Measurements from ENCODE around the gene ZFYVE21. TPM values are rescaled to one million over a fixed set of nuclear protein-coding genes. Genes with fewer than 3 reads are reported as not detected.

Gene ZFYVE21
- total RNA-seq, 1 donor, result 2.0 TPM

- H3K4me1 ChIP-seq (ENCODE audit: insufficient read depth, low read length), result no peaks in the 10 kb centered on the region
- H3K9me3 ChIP-seq (ENCODE audit: low read depth, low read length), result no peaks in the 10 kb centered on the region
- H3K27me3 ChIP-seq (ENCODE audit: insufficient read depth, low read length), result no peaks in the 10 kb centered on the region
- no peak overlapping the region for H3K4me3 ChIP-seq (ENCODE audit: low read length)
These were observed 24.3 kb downstream of the ZFYVE21 start for GRCh38 chr14:103739793-103740501.

DNA sequence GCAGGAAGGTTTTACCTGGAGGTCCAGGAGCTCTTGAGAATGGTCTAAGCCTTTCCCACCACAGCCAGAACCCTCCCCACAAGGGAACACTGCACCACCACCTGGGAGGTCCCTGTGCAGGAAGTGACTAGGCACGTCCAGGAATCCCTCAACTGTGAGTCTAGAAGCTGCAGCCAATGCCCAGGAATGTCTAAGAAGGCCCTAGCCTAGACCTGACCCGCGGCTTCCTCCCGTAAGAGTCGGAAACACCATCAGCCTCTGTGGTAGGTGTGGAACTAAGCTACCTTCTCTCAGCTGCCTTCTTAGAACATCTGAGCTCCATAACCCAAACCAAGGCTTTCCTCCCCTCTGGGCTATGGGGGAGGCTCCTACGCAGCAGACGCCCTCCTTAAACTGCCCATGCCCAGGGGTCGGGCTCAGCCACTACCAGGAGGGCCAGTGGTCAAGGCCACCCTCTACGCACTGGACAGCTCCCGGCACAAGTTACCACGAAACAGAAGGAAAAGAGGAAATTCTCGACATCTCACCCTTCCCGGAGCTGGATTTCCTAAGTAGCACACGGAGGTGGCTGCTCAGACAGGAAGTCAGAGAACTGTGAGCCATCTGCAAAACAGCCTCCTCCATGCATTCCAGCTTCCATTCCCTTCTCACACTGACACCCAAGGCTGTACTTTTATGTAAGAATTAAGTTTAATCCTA lies 25.5 kb downstream of the ZFYVE21 start:
- H3K9me3 ChIP-seq (ENCODE audit: low read depth, low read length), result no peaks in the 10 kb centered on the region
- H3K4me1 ChIP-seq (ENCODE audit: insufficient read depth, low read length), result no peaks in the 10 kb centered on the region
- no peaks in the 10 kb centered on the region for H3K27me3 ChIP-seq (ENCODE audit: insufficient read depth, low read length)
- H3K4me3 ChIP-seq (ENCODE audit: low read length), result no peak overlapping the region

- H3K4me1 ChIP-seq (ENCODE audit: insufficient read depth, low read length), result no peaks in the 10 kb centered on the region
- no peak overlapping the region for H3K4me3 ChIP-seq (ENCODE audit: low read length)
- no peaks in the 10 kb centered on the region for H3K9me3 ChIP-seq (ENCODE audit: low read depth, low read length)
- H3K27me3 ChIP-seq (ENCODE audit: insufficient read depth, low read length), result no peaks in the 10 kb centered on the region
These were observed 26.3 kb downstream of the ZFYVE21 start for GRCh38 chr14:103741876-103742275.

GRCh38 chr14:103742499-103743255 lies 27.1 kb downstream of the ZFYVE21 start:
- no peaks in the 10 kb centered on the region for H3K4me1 ChIP-seq (ENCODE audit: insufficient read depth, low read length)
- no peaks in the 10 kb centered on the region for H3K9me3 ChIP-seq (ENCODE audit: low read depth, low read length)
- no peaks in the 10 kb centered on the region for H3K27me3 ChIP-seq (ENCODE audit: insufficient read depth, low read length)
- H3K4me3 ChIP-seq (ENCODE audit: low read length), result no peak overlapping the region

DNA sequence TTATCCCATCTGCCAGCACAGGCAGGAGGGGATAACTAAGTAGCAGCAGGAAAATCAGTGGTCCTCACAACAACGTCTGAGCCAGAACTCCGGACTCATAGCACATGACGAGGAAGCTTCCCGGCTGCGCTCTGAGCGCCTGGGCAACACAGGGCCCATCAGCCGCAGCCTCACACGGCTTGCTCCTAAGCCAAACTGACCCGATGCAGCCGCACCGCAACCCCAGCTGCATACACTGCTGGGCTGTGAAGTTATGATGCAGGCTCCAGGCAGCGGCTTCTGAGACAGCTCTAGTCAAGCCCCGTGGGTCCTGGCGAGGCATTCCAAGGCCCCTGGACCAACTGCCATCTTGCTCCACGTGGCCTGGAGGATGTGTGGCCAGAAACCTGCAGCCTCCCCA lies 28.1 kb downstream of the ZFYVE21 start:
- Histone ChIP-seq H3K27me3 (ENCODE audit: insufficient read depth, low read length) (no peaks in the 10 kb centered on the region), H3K9me3 (ENCODE audit: low read depth, low read length) (no peaks in the 10 kb centered on the region), H3K4me3 (ENCODE audit: low read length) (no peak overlapping the region), H3K4me1 (ENCODE audit: insufficient read depth, low read length) (no peaks in the 10 kb centered on the region)

- no peaks in the 10 kb centered on the region for H3K9me3 ChIP-seq (ENCODE audit: low read depth, low read length)
- H3K27me3 ChIP-seq (ENCODE audit: insufficient read depth, low read length), result no peaks in the 10 kb centered on the region
- H3K4me3 ChIP-seq (ENCODE audit: low read length), result no peak overlapping the region
- H3K4me1 ChIP-seq (ENCODE audit: insufficient read depth, low read length), result no peaks in the 10 kb centered on the region
These were observed 29.2 kb downstream of the ZFYVE21 start for GRCh38 chr14:103744621-103745395.

DNA sequence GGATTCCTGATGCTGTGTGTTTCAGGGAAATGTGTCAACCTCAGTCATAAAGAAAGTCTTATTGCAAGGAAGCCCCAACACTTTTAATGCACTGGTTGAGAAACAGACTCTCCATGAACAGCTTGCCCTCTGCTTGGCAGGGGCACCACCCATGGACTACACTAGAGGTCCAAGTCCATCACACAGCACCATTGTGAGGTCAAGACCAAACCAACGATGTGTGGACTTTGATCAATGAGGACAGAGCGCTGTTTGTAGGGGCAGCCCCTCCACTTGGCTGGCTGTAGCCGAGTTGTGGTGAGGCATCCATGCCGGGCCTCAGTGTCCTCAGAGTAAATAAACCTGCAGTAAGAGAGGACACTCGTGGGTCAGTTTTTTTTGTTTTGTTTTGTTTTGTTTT lies 29.8 kb downstream of the ZFYVE21 start:
- Histone ChIP-seq H3K27me3 (ENCODE audit: insufficient read depth, low read length) (no peaks in the 10 kb centered on the region), H3K4me3 (ENCODE audit: low read length) (no peak overlapping the region), H3K9me3 (ENCODE audit: low read depth, low read length) (no peaks in the 10 kb centered on the region), H3K4me1 (ENCODE audit: insufficient read depth, low read length) (no peaks in the 10 kb centered on the region)

GRCh38 chr14:103746701-103747100 lies 31.1 kb downstream of the ZFYVE21 start:
- no peaks in the 10 kb centered on the region for H3K9me3 ChIP-seq (ENCODE audit: low read depth, low read length)
- H3K4me1 ChIP-seq (ENCODE audit: insufficient read depth, low read length), result no peaks in the 10 kb centered on the region
- no peaks in the 10 kb centered on the region for H3K27me3 ChIP-seq (ENCODE audit: insufficient read depth, low read length)
- no peak overlapping the region for H3K4me3 ChIP-seq (ENCODE audit: low read length)

- no peak overlapping the region for H3K4me3 ChIP-seq (ENCODE audit: low read length)
- H3K27me3 ChIP-seq (ENCODE audit: insufficient read depth, low read length), result no peaks in the 10 kb centered on the region
- H3K9me3 ChIP-seq (ENCODE audit: low read depth, low read length), result no peaks in the 10 kb centered on the region
- H3K4me1 ChIP-seq (ENCODE audit: insufficient read depth, low read length), result no peaks in the 10 kb centered on the region
These were observed 32.9 kb downstream of the ZFYVE21 start for GRCh38 chr14:103748534-103748857.

DNA sequence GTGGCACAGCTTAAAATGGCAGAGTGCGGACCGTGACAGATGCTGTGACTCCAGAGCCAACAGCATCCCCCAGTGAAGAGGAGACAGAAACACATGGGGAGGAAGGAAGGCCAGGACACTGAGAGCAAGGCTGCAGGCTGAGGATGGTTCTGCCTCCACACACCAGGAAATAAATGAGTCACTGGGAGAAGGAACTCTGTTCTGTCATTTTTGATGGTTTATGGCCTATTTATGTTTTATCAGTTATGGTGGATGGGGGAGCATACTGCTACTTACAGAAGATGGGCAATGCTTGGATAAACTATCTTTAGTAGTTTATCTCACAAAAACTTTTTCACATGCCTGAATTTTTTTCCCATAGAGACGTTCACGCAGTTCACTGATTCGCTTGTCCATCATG lies 33.8 kb downstream of the ZFYVE21 start:
- H3K4me1 ChIP-seq (ENCODE audit: insufficient read depth, low read length), result no peaks in the 10 kb centered on the region
- no peaks in the 10 kb centered on the region for H3K9me3 ChIP-seq (ENCODE audit: low read depth, low read length)
- H3K4me3 ChIP-seq (ENCODE audit: low read length), result no peak overlapping the region
- no peaks in the 10 kb centered on the region for H3K27me3 ChIP-seq (ENCODE audit: insufficient read depth, low read length)

DNA sequence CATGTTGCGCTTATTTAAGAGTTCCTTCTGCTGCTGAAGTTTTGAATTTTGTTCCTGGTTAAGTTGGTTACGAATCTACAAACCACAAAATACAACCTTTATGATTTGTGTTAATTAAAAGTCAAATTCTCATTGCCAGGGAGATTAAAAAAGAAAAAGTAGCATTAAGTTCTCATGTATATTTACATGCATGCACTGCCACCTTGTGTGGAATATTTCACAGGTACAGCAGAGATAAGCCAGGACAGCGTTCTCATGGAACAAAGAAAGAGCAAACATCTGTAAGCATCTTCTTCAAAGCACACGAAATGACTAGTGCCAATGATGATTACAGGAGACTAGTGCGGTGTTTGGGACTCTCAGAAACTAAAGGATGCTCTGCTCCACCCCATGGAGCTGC lies 34.2 kb downstream of the ZFYVE21 start:
- no peak overlapping the region for H3K4me3 ChIP-seq (ENCODE audit: low read length)
- H3K9me3 ChIP-seq (ENCODE audit: low read depth, low read length), result no peaks in the 10 kb centered on the region
- no peaks in the 10 kb centered on the region for H3K27me3 ChIP-seq (ENCODE audit: insufficient read depth, low read length)
- no peaks in the 10 kb centered on the region for H3K4me1 ChIP-seq (ENCODE audit: insufficient read depth, low read length)

GRCh38 chr14:103753774-103754173 lies 38.2 kb downstream of the ZFYVE21 start:
- no peak overlapping the region for H3K4me3 ChIP-seq (ENCODE audit: low read length)
- H3K9me3 ChIP-seq (ENCODE audit: low read depth, low read length), result no peaks in the 10 kb centered on the region
- H3K4me1 ChIP-seq (ENCODE audit: insufficient read depth, low read length), result no peaks in the 10 kb centered on the region
- no peaks in the 10 kb centered on the region for H3K27me3 ChIP-seq (ENCODE audit: insufficient read depth, low read length)

GRCh38 chr14:103755060-103755459 lies 39.5 kb downstream of the ZFYVE21 start:
- no peaks in the 10 kb centered on the region for H3K9me3 ChIP-seq (ENCODE audit: low read depth, low read length)
- no peaks in the 10 kb centered on the region for H3K27me3 ChIP-seq (ENCODE audit: insufficient read depth, low read length)
- H3K4me1 ChIP-seq (ENCODE audit: insufficient read depth, low read length), result no peaks in the 10 kb centered on the region
- H3K4me3 ChIP-seq (ENCODE audit: low read length), result no peak overlapping the region

GRCh38 chr14:103758059-103758776 lies 42.6 kb downstream of the ZFYVE21 start:
- no peaks in the 10 kb centered on the region for H3K27me3 ChIP-seq (ENCODE audit: insufficient read depth, low read length)
- H3K9me3 ChIP-seq (ENCODE audit: low read depth, low read length), result no peaks in the 10 kb centered on the region
- no peak overlapping the region for H3K4me3 ChIP-seq (ENCODE audit: low read length)
- H3K4me1 ChIP-seq (ENCODE audit: insufficient read depth, low read length), result no peaks in the 10 kb centered on the region

Data from mononuclear cell (primary cell).